Colonic mucosa (tissue), 4 donors: ENCODE data around the gene PSMG3. TPM values are rescaled to one million over a fixed set of nuclear protein-coding genes. Genes with fewer than 3 reads are reported as not detected.

ENCODE experiments used
- DNase-seq: peaks from one replicate; pipeline ENCODE4 v3.0.0-alpha.2; 2020
- H3K27ac ChIP-seq: fragments of 200-600 bp; one replicate; pipeline ENCODE4 v1.8.0; 2021
- H3K27me3 ChIP-seq: fragments of 200-600 bp; one replicate; pipeline ENCODE4 v1.8.0; 2021
- H3K36me3 ChIP-seq: fragments of 200-600 bp; one replicate; pipeline ENCODE4 v1.8.0; 2021
- H3K4me1 ChIP-seq: fragments of 200-600 bp; one replicate; pipeline ENCODE4 v1.8.0; 2021; ENCODE audit warnings: mild to moderate bottlenecking
- H3K4me3 ChIP-seq: fragments of 200-600 bp; one replicate; pipeline ENCODE4 v1.8.0; 2021
- H3K9ac ChIP-seq, 2 donors: one replicate each; pipeline ENCODE4 v1.7.0; 2013; ENCODE audit warnings: control low read depth in 2 of 2, low read depth in 2 of 2, low read length in 2 of 2
- H3K9me3 ChIP-seq: fragments of 200-600 bp; one replicate; pipeline ENCODE4 v1.8.0; 2021
- CTCF ChIP-seq: fragments of 200-600 bp; IDR thresholded peaks from one replicate; pipeline ENCODE4 v1.8.0; 2022; ENCODE audit warnings: antibody characterized with exemption, mild to moderate bottlenecking
- intact Hi-C: fragments of 100-400 bp; cut with DNase I; formaldehyde crosslinking; loops from one replicate; pipeline ENCODE4 v1.14.1; 2022
- total RNA-seq, 2 donors: library from RNA; stranded (reverse); fragmentation: NEBNext Ultra II Directional in 1 of 2; extraction: Animal tissue kit (Norgen Biotek cat#: 25700) in 1 of 2; gene quantifications; one replicate each; pipeline ENCODE4 v1.2.1, GENCODE V29; 2021
- donor health status: healthy.
- donor health status: DM: no; HTN: no; CAD: no.
- donor health status: DM: no; HTN: no; CAD: no.

The PSMG3 gene
- total RNA-seq, 2 donors from 2014 or later, result 28.7 to 45.8 TPM

- Histone ChIP-seq H3K27me3 (no peaks in the 10 kb centered on the region), H3K4me1 (peaks cover 22% of the 10 kb centered on the region), H3K4me3 (peak overlapping the region; percentile 23), H3K27ac (peak overlapping the region; percentile 79), H3K9me3 (no peaks in the 10 kb centered on the region), H3K36me3 (peaks cover 18% of the 10 kb centered on the region), H3K9ac (peak overlapping the region; percentile 70 to 83)
- TF ChIP-seq CTCF, result no peak
- intact Hi-C loops, result no loop called here
- peak; percentile 74 for DNase-seq
These were observed 32.1 kb downstream of the PSMG3 start for GRCh38 chr7:1537535-1538412.

GRCh38 chr7:1536743-1537534, 32.9 kb downstream of the PSMG3 start:
- peak overlapping the region; percentile 70 to 83 for H3K9ac ChIP-seq
- H3K36me3 ChIP-seq, result peaks cover 18% of the 10 kb centered on the region
- no peaks in the 10 kb centered on the region for H3K9me3 ChIP-seq
- H3K4me1 ChIP-seq, result peaks cover 22% of the 10 kb centered on the region
- H3K27me3 ChIP-seq, result no peaks in the 10 kb centered on the region
- peak; percentile 89 for DNase-seq
- no peak for TF ChIP-seq CTCF
- intact Hi-C loops, result no loop called here
- peak overlapping the region; percentile 23 for H3K4me3 ChIP-seq
- H3K27ac ChIP-seq, result peak overlapping the region; percentile 79

GRCh38 chr7:1536455-1536742, 33.4 kb downstream of the PSMG3 start:
- H3K27ac ChIP-seq, result peak overlapping the region; percentile 79
- H3K9ac ChIP-seq, result peak overlapping the region; percentile 70 to 76
- peaks cover 22% of the 10 kb centered on the region for H3K4me1 ChIP-seq
- intact Hi-C loops, result no loop called here
- H3K27me3 ChIP-seq, result no peaks in the 10 kb centered on the region
- H3K4me3 ChIP-seq, result peak overlapping the region; percentile 23
- TF ChIP-seq CTCF, result no peak
- H3K36me3 ChIP-seq, result peaks cover 18% of the 10 kb centered on the region
- DNase-seq, result no peak
- no peaks in the 10 kb centered on the region for H3K9me3 ChIP-seq

- Histone ChIP-seq H3K9me3 (no peaks in the 10 kb centered on the region), H3K27ac (peak overlapping the region; percentile 79), H3K9ac (peak overlapping the region in 1 of 2 donors; percentile 70), H3K36me3 (peaks cover 16% of the 10 kb centered on the region), H3K4me3 (no peak overlapping the region), H3K4me1 (peaks cover 22% of the 10 kb centered on the region), H3K27me3 (no peaks in the 10 kb centered on the region)
- intact Hi-C loops, result no loop called here
- TF ChIP-seq CTCF, result no peak
- DNase-seq, result no peak
These were observed 34.0 kb downstream of the PSMG3 start for GRCh38 chr7:1535701-1536454.

GRCh38 chr7:1535100-1535458, 34.8 kb downstream of the PSMG3 start:
- intact Hi-C loops, result no loop called here
- no peak overlapping the region for H3K27ac ChIP-seq

More at GRCh38 chr7:1535100-1535458, 34.8 kb downstream of the PSMG3 start:
- H3K27me3 ChIP-seq, result no peaks in the 10 kb centered on the region
- no peak for DNase-seq
- H3K9ac ChIP-seq, result no peak overlapping the region
- no peak overlapping the region for H3K4me3 ChIP-seq
- peaks cover 8% of the 10 kb centered on the region for H3K36me3 ChIP-seq
- TF ChIP-seq CTCF, result no peak
- H3K9me3 ChIP-seq, result no peaks in the 10 kb centered on the region
- peaks cover 22% of the 10 kb centered on the region for H3K4me1 ChIP-seq
